ENCODE measurements around the gene LRRFIP1.
"Not testable (repeated sequence)": the region's sequence is repeated elsewhere in the genome, so short reads cannot be mapped to it uniquely, and the experiment has no call there.

Gene LRRFIP1

GRCh38 chr2:237779521-237779920 is 152.1 kb downstream of the LRRFIP1 start:
- no peak for DNase-seq (ENCODE audit: low read depth)

GRCh38 chr2:237782181-237782580 is 154.8 kb downstream of the LRRFIP1 start:
- DNase-seq (ENCODE audit: low read depth), result no peak

- not testable (repeated sequence) for DNase-seq (ENCODE audit: low read depth)
Observed at GRCh38 chr2:237783678-237784077, 156.3 kb downstream of the LRRFIP1 start.

- no peak for DNase-seq (ENCODE audit: low read depth)
Observed at GRCh38 chr2:237786936-237787335, 159.5 kb downstream of the LRRFIP1 start.

- no peak for DNase-seq (ENCODE audit: low read depth)
Observed at GRCh38 chr2:237790353-237790752, 163.0 kb downstream of the LRRFIP1 start.

- no peak for DNase-seq (ENCODE audit: low read depth)
Observed at GRCh38 chr2:237791977-237792727, 164.8 kb downstream of the LRRFIP1 start.

- DNase-seq (ENCODE audit: low read depth), result no peak
Observed at GRCh38 chr2:237797253-237797652, 169.9 kb downstream of the LRRFIP1 start.

- no peak for DNase-seq (ENCODE audit: low read depth)
Observed at GRCh38 chr2:237798236-237799059, 171.1 kb downstream of the LRRFIP1 start, which contains the start of gene RBM44. Gene RBM44, plus strand, starts transcription at chr2:237798779. Its CDS starts 14,831 bp downstream, at chr2:237813610.

GRCh38 chr2:237799060-237799428 is 171.7 kb downstream of the LRRFIP1 start:
- DNase-seq (ENCODE audit: low read depth), result no peak

GRCh38 chr2:237801466-237801865 is 174.1 kb downstream of the LRRFIP1 start:
- no peak for DNase-seq (ENCODE audit: low read depth)

- no peak for DNase-seq (ENCODE audit: low read depth)
Observed at GRCh38 chr2:237806334-237806733, 178.9 kb downstream of the LRRFIP1 start.

GRCh38 chr2:237815637-237816036 is 188.2 kb downstream of the LRRFIP1 start:
- no peak for DNase-seq (ENCODE audit: low read depth)

GRCh38 chr2:237816531-237816930 is 189.1 kb downstream of the LRRFIP1 start:
- DNase-seq (ENCODE audit: low read depth), result no peak

GRCh38 chr2:237818066-237818473 is 190.7 kb downstream of the LRRFIP1 start:
- no peak for DNase-seq (ENCODE audit: low read depth)

GRCh38 chr2:237819231-237819630 is 191.8 kb downstream of the LRRFIP1 start:
- no peak for DNase-seq (ENCODE audit: low read depth)

- no peak for DNase-seq (ENCODE audit: low read depth)
Observed at GRCh38 chr2:237820421-237820820, 193.0 kb downstream of the LRRFIP1 start.

- no peak for DNase-seq (ENCODE audit: low read depth)
Observed at GRCh38 chr2:237823544-237823943, 196.2 kb downstream of the LRRFIP1 start.

- no peak for DNase-seq (ENCODE audit: low read depth)
Observed at GRCh38 chr2:237824085-237824484, 196.7 kb downstream of the LRRFIP1 start.

- DNase-seq (ENCODE audit: low read depth), result no peak
Observed at GRCh38 chr2:237827421-237827987, 200.1 kb downstream of the LRRFIP1 start.

All from T-helper 22 cell (primary cell).